Caki2 (cell line): ENCODE data around the gene GPR55. TPM values are rescaled to one million over a fixed set of nuclear protein-coding genes. Genes with fewer than 3 reads are reported as not detected.
"Not testable (repeated sequence)": the region's sequence is repeated elsewhere in the genome, so short reads cannot be mapped to it uniquely, and the experiment has no call there.

Experiments
- DNase-seq: peaks from one replicate; pipeline ENCODE4 v3.0.0-alpha.2; 2015; ENCODE audit warnings: low read depth
- in situ Hi-C: cut with HindIII; loops from 2 replicates; pipeline ENCODE4 v1.10.0; 2016; ENCODE audit warnings: low sequenced_read_pairs, low pct_unique_long_range_greater_than_20kb, mixed read lengths
- total RNA-seq: library from RNA; depleted of rRNA; stranded (reverse); fragments of >200 nt; shearing (Covaris generic); gene quantifications from 2 replicates; pipeline ENCODE4 v1.2.3, GENCODE V29; 2014; ENCODE audit warnings: low replicate concordance

The GPR55 gene
- total RNA-seq, 1 experiment from 2014 or later = 0.03 TPM

DNA sequence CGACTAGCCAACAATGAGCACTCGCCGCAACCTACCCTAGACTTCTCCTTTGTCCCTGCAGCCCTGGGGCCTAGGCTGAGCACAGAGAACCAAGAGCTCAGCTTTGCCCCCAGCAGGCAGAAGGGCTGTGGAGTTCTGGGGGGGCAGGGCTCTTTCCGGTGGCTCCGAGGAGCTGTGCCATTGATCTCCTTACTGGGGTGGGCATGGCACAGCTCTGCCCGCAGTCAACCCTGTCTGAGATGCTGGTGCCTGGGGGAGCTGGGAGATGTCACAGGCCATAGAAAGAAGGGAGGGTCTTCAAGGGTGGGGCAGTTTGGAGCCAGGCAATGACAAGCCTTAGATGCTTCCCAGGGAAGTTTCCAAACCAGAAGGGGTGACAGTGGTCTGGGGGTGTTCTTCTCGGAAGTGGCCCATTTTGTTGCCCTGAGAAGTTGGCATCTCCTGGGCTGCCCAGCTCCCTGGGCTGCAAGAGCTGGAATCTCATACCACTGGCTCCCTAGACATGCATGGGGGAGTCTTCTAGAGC, 14.1 kb upstream of the GPR55 start:
- in situ Hi-C loops = no loop called here
- DNase-seq = no peak

DNA sequence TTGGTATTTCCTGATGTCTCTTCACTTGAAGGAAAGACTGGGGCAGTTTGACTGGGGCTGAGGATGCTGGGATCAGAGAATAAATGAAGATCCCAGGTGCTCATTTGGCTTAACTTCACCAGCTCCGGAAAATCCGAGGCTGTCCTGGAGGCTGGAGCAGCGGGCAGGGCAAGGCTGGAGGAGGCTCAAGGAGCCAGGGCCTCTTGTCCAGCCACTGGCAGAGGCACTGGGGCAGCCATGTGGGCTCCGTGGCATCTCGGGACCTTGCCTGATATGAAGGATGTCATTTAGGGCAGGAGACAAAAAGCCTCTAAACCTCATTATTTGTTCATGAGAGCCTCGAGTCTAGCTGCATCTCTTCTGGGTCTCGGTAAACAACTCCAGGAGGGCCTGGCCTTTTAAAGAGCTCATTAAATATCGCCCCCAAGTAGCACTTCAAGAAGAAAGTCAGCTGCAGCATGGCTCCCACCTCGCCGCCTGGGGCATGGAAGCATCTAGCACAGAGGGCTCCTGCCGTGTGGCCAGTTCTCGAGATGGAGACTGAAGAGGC, 13.5 kb upstream of the GPR55 start:
- in situ Hi-C loops = no loop called here
- DNase-seq = no peak

DNA sequence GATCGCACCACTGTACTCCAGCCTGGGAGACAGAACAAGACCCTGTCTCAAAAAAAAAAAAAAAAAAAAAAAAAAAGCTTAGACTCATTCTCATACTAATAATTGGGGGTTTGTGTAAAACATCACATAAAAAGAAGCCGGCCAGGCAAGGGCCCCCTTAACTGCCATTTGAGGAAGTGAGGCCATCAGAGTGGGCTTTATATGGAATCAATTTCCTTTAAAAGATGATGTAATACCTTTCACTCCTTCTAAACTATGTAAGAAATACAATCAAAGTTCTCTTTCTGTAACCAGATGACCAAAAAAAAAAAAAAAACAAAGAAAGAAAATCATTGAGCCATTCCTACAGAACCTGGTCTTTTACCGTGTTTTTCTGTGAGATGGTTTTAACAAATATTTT, 13.1 kb upstream of the GPR55 start:
- in situ Hi-C loops = no loop called here
- no peak for DNase-seq

DNA sequence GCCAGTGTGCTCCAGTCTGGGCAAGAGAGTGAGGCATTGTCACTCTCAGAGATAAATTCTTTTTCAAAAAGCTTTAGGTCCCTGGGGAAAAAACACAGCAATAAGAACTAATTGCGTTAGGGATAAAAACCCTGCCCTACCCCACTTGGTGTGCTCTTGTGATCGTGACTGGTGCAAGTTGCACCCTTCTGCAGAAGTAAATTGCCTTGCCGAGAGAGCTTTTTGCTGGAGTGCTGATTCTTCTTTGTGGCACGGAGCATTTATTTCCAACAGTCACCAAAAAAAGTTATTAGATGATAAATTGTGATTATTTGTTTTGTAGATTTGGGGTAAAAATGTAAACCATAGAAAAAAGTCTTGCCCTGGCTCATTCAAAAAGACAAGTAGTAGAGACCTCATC, 12.3 kb upstream of the GPR55 start:
- no peak for DNase-seq
- in situ Hi-C loops = no loop called here

DNA sequence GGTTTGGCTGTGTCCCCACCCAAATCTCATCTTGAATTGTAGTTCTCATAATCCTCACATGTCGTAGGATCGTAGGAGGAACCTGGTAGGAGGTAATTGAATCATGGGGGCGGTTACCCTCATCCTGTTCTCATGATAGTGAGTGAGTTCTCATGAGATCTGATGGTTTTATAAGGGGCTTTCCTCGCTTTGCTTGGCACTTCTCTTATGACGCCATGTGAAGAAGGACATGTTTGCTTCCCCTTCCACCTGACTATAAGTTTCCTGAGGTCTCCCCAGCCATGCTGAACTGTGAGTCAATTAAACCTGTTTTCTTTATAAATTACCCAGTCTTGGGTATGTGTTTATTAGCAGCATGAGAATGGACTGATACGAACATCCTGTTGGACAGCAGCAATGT, 11.2 kb upstream of the GPR55 start:
- DNase-seq, in situ Hi-C loops: not testable (repeated sequence)

DNA sequence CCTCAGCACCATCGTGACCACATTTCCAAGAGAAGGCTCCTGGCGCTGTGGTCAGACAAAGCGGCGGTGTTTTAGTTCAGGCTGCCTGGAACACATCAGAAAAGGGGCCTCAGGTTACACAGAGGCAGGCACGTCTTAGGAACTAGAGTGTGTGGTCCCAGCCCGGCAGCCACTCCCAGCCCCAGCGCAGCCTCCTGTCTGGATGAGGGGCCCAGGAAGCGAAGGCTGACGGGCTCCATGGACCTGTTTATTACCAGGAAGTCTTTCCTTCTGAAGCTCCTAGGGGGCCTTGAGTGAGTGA, 10.0 kb upstream of the GPR55 start:
- no peak for DNase-seq
- in situ Hi-C loops = no loop called here

DNA sequence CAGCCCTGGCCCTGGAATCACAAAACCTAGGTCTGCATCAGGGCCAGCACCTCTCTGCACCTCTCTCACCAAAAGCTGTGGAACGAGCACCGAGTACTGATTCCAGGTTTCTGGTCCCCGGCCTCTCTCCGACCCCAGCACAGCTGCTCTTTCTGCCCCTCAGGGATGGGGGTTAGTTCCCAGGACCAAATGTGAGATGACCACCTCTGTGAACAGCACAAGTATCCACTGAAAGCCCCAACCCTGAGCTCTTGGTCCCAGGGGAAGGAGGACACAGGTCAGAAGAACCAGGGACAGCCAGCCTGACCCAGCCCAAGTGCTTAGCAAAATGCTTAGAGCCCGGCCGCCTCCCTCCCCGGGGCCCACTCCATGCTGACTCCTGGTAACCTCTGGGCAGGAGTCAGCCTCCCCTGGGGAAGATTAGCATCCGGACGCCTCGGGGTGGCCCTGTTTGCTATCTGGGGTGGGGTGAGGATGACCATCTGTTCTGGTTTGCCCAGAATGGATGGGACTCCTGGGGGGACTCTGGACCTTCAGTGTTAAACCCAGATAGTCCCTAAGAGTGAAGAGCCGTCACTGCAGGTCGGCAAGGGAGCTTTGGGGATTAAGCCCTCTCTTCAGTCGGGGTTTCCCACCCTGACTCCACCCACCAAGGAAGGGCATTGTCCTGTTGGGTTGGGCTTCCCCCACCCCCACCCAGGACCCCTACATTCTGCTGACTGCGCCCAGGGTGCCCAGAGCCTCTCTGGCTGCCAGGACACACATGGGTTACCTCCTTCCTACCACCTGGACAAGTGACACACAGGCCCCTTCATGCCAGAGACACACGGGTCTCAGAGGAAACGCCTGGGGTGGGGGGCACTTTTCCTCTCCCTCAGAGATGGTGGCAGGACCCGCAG, 9.4 kb upstream of the GPR55 start:
- no peak for DNase-seq
- in situ Hi-C loops = no loop called here

DNA sequence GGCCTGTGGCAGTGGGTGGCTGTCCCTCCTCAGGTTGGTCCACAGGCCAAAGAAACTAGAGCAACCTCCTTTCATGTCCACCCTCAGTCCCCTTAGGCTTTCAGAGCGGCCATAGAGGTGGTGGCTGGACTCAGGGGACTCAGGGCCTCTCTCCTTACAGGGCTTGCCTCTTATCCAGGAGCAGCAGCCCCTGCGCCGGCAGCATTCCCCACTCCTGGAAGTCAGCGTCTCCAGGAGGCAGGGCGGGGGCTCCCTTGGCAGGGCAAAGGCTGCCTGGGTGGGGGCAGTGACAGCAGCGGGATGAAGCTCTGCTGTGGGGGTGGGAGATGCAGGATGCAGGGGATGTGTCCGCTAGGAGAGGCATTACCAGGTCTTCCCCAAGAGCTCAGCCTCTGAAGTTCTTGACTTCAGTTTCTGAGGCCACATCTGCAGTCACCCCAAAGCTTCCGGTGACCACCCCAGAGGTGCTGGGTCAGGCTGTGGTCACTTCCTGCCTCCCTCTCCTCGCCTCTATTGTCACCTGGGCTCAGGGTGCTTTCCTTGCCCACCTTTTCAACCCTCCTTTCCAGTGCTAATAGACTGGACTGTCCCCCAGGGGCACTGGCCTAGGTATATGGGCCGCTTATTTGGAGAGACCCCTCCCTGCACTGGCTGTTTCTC, 8.6 kb upstream of the GPR55 start:
- no peak for DNase-seq
- in situ Hi-C loops = no loop called here

DNA sequence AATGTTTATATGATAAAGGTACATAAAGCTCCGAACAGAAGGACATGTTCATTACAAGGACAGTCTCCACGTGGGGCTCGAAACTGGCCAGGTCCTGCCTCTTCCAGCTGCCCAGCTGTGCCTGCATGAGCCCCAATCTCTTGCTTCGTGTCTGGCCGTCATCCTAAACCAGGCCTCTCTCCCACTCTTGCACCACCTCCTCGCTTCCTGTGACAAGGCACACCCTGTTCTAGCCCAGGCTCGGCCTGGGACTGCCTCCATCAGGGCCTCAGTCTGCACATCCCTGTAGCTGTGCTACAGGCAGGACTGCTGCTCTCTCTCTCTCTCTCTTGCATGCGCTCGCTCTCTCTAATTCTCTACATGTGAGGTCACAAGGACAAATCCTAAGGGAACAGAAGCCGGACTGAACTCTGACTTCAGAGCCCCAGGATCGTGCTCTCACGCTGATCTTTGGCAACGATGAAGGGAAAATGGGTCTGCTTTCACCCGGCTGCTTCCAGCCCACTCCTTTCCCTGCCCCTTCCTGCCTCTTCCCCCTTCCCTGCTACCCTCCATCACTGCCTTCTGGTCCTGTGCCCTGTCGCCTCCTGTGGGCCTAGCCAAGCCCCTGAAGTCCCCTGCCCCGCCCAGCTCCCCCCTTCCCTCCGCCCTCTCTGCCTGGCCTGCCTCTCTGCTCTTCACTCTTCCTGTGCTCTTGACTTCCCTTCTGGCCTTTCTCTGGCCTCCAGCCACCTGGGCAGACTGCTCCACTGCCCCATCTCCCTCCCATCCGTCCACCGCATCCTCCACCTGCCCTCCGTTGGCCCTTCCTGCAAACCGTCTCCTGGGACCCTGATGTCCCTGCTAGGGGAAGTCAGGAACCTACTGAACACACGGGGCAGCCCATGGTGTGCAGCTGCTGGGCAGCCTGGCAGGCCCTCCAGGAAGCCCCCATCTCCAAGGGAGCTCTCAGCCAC, 7.8 kb upstream of the GPR55 start:
- in situ Hi-C loops = no loop called here
- DNase-seq = no peak

DNA sequence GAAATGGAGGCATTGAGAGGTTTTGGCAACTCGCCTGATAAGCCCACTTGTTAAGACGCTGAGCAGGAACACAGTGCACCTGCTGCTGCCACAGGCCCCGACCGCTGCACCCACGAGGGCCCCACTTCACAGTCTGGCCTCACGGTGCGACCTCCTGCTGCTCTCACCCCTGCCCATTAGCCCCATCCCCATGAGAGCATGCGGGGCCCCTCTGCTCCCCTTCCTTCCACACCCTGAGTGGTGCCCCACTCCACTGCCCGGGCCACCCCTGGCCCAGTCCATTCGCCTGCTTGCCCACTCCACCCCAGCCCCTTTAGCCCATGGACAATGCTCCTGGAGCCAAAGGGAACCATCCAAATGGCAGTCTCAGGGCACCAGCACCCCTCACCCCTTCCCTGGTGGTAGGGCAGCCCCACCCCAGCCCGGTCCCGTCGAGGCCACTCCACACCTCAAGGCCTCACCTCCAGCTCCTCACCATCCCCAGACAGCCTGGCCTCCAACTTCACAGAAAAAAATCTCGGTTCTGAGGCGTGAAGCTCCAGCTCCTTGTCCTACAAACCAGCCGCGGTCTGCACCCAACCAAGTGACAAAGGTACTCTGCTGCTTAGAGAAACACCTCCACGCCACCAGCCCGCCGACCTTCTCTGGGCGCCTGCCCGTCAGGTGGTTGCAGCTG, 6.7 kb upstream of the GPR55 start:
- no peak for DNase-seq
- in situ Hi-C loops = no loop called here

DNA sequence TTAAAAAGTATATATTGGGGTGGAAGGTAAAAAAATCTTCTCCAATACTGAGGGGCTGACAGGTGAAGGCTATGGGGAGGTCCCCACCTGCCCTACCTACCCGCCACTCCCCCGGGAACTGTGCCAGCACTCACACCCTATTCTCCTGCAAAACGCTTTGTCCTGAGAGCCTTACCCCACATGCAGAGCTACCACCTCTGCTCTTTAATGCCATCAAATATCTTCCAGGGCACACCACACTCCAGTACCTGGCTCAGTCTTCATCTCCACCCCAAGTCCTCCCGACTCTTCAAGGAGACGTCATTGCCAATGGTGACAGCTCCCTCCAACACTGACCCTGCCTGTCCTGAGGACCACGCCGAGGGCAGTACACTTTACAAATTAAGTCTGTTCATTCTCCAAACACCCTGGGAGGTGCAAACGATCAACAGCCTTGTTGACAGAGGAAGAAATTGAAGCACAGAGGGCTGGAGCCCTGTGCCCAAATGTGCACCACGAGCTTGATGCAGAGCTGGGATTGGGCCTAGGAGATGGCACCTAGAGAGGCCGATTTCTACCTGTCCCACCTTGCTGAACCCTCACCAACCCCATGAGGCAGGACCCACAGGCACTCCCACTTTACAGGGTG, 6.0 kb upstream of the GPR55 start:
- no peak for DNase-seq
- in situ Hi-C loops = no loop called here

DNA sequence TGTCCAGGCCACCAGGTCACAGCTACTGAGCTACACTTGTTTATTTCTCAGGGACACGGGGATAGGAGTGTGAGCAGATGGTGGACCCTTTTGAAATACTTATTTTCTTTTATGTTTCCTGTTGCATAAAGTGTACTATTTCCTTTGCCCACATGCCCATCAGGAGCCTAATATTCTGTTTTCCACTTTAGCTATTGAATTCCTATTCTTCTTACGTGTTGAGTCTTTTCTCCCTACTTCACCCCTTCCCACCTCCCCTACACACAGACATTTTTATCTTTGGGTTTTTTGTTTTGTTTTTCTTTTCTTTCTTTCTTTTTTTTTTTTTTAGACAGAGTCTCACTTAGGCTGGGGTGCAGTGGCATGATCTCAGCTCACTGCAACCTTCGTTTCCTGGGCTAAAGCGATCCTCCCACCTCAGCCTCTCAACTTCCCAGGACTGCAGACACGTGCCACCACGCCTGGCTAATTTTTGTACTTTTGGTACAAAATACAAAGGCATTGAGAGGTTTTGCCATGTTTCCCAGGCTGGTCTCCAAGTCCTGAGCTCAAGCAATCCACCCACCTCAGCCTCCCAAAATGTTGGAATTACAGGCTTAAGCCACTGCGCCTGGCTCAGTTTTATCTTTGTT, 5.2 kb upstream of the GPR55 start:
- no peak for DNase-seq
- in situ Hi-C loops = no loop called here

DNA sequence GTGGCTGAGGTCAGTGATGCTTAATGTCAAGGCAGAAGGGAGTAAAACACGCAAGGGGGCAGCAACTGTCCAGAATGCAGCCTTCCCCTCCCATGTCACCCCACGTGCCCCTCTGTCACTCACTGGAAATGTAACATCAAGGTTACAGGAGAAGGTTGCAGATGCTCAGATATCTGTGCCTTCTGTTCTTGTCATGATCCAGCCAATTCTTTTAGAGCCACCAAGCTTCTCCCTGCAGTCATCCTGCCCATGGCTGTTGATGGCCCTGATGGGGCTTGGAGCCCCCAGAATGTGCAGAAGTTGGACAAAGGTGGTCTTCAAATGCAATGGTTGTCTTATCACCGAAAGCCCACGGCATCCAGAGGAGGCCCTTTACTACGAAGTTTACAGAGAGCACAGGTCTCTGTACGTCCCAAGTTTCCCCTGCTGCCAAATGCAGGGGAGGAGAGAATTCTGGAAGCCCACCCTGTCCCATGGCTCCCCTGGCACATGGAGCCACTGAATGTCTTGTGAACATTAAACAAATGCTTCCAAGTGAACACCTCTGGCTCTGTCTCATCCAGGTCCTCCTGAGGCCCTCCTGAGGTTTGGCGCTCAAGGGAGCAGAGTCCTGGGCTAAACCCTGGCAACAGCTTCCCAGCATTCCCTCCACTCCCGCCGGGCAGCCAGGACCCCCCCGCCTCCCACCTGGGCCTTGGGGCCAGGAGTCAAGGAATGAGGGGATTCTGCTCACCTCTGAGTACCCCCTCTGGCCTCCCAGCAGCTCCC, 4.5 kb upstream of the GPR55 start:
- no peak for DNase-seq
- in situ Hi-C loops = no loop called here

DNA sequence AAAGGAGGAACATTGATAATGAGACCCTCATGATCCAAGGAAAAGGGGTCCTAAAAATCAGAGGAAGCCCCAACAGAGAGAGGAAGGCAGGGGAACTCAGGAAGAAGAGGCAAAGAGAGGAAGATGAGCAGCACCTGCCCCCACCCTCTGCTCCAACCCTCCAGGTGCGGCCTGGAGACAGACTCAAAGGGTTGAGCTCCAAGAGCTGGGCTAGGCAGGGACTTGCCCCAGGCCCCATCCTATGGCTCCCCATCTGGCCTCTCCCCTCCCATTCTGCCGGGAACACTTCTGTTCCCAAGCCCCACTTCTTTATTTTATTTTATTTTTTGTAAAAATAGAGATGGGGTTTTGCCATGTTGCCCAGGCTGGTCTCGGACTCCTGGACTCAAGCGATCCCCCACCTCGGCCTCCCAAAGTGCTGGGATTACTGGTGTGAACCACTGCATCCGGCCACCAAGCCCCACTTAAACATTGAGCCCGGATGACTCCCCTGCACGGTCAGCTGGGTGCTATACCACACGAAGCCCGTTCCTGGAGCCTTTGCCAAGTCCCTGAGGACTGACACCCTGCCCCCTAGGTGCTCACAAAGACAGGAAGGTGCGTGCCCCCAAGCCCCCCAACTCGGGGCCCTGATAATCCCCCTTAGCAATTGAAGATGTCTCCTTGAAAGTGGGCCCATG, 3.8 kb upstream of the GPR55 start:
- in situ Hi-C loops = no loop called here
- DNase-seq = no peak

DNA sequence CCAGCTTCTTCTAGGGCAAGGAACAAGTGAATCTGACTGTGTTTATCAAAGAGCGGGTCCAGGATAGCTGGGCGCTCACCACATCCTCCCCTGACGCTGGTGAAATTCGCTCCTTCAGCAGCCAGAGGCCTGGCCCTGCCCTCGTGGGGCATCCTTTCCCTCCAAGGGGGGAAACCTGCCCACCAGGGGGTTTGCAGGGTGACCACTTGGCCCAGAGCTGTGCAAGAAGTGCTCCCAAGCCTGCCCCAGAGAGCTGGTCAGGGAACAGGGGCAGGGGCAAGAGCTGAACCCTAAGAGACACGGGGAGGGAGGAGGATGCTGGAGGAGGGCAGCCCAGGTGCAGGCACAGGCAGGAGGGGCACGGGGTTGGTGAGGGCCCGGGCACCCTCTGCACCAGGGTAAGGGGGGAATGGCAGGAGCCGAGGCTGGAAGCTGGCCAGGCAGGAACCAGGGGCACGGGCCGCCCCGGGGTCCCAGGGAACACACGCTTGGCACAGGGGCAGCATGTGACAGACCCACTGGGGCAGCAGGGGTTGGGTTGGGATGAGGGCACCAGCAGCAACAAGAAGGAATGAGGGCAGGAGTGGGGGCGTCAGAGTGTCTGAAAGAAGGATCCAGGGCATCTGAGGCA, 2.8 kb upstream of the GPR55 start:
- in situ Hi-C loops = no loop called here
- DNase-seq = no peak
